Osteoblast (primary cell): ENCODE data around the gene BAD. TPM values are rescaled to one million over a fixed set of nuclear protein-coding genes. Genes with fewer than 3 reads are reported as not detected.
"Not testable (repeated sequence)": the region's sequence is repeated elsewhere in the genome, so short reads cannot be mapped to it uniquely, and the experiment has no call there.

ENCODE experiments used
- DNase-seq: peaks from one replicate; pipeline ENCODE4 v3.0.0; 2011; ENCODE audit warnings: low spot score, mixed read lengths; ENCODE audit not compliant: insufficient read length; ENCODE audit errors: missing footprints
- H2AFZ ChIP-seq: 2 replicates; pipeline ENCODE4 v1.6.0; 2011; ENCODE audit warnings: mild to moderate bottlenecking, low read length
- H3K27ac ChIP-seq: 2 replicates; pipeline ENCODE4 v1.5.1; 2011; ENCODE audit warnings: mild to moderate bottlenecking, low read depth, low read length, moderate library complexity
- H3K27me3 ChIP-seq: 2 replicates; pipeline ENCODE4 v1.6.0; 2012; ENCODE audit warnings: mild to moderate bottlenecking, control low read depth, inconsistent platforms, low read length, moderate library complexity; ENCODE audit not compliant: insufficient read depth
- H3K36me3 ChIP-seq: 2 replicates; pipeline ENCODE4 v1.5.1; 2011; ENCODE audit warnings: mild to moderate bottlenecking, low read length, control low read depth, moderate library complexity; ENCODE audit not compliant: insufficient read depth
- H3K4me1 ChIP-seq: 2 replicates; pipeline ENCODE4 v1.5.1; 2011; ENCODE audit warnings: mild to moderate bottlenecking, low read length, control low read depth, moderate library complexity; ENCODE audit not compliant: insufficient read depth
- H3K4me2 ChIP-seq: 2 replicates; pipeline ENCODE4 v1.6.0; 2011; ENCODE audit warnings: mild to moderate bottlenecking, low read length; ENCODE audit not compliant: insufficient read depth
- H3K4me3 ChIP-seq: fragments of 200-600 bp; sonication (generic); 3 replicates; pipeline ENCODE4 v1.5.1; 2012; ENCODE audit warnings: mild to moderate bottlenecking, low read length, inconsistent platforms; ENCODE audit not compliant: insufficient read depth
- H3K79me2 ChIP-seq: 2 replicates; pipeline ENCODE4 v1.6.0; 2012; ENCODE audit warnings: mild to moderate bottlenecking, low read length, control low read depth, inconsistent platforms; ENCODE audit not compliant: insufficient read depth
- H3K9me3 ChIP-seq: 2 replicates; pipeline ENCODE4 v1.5.1; 2011; ENCODE audit warnings: low read depth, low read length, control low read depth
- H4K20me1 ChIP-seq: 2 replicates; pipeline ENCODE4 v1.6.0; 2012; ENCODE audit warnings: mild to moderate bottlenecking, low read length, control low read depth; ENCODE audit not compliant: insufficient read depth
- CTCF ChIP-seq: IDR thresholded peaks from 2 replicates; pipeline ENCODE4 v1.5.1; 2011; ENCODE audit warnings: mild to moderate bottlenecking, low read depth, low read length, moderate library complexity; ENCODE audit errors: extremely low read depth
- total RNA-seq: library from RNA; depleted of rRNA; stranded (reverse); fragments of >200 nt; gene quantifications from 2 replicates; pipeline ENCODE4 v1.2.3, GENCODE V29; 2012

BAD gene
- total RNA-seq, 1 donor = 70.9 TPM

GRCh38 chr11:64327993-64328392 is 43.5 kb upstream of the BAD start:
- no peak overlapping the region for H2AFZ ChIP-seq
- H3K27ac ChIP-seq = no peak overlapping the region
- TF ChIP-seq CTCF = no peak

GRCh38 chr11:64327375-64327774 is 42.9 kb upstream of the BAD start:
- Histone ChIP-seq H3K79me2 (no peaks in the 10 kb centered on the region), H3K36me3 (peaks cover 4% of the 10 kb centered on the region), H3K4me1 (peaks cover 24% of the 10 kb centered on the region), H3K4me2 (no peak overlapping the region), H3K27me3 (no peaks in the 10 kb centered on the region), H3K4me3 (no peak overlapping the region), H3K9me3 (no peaks in the 10 kb centered on the region), H4K20me1 (peaks cover 4% of the 10 kb centered on the region), H2AFZ (no peak overlapping the region), H3K27ac (no peak overlapping the region)
- peak; percentile 41 for DNase-seq
- TF ChIP-seq CTCF = no peak

More at GRCh38 chr11:64327993-64328392, 43.5 kb upstream of the BAD start:
- Histone ChIP-seq H3K36me3 (no peaks in the 10 kb centered on the region), H3K9me3 (no peaks in the 10 kb centered on the region), H3K4me1 (peaks cover 24% of the 10 kb centered on the region), H3K79me2 (no peaks in the 10 kb centered on the region), H4K20me1 (peaks cover 2% of the 10 kb centered on the region), H3K27me3 (no peaks in the 10 kb centered on the region), H3K4me2 (no peak overlapping the region), H3K4me3 (no peak overlapping the region)
- DNase-seq = peak; percentile 29

DNA sequence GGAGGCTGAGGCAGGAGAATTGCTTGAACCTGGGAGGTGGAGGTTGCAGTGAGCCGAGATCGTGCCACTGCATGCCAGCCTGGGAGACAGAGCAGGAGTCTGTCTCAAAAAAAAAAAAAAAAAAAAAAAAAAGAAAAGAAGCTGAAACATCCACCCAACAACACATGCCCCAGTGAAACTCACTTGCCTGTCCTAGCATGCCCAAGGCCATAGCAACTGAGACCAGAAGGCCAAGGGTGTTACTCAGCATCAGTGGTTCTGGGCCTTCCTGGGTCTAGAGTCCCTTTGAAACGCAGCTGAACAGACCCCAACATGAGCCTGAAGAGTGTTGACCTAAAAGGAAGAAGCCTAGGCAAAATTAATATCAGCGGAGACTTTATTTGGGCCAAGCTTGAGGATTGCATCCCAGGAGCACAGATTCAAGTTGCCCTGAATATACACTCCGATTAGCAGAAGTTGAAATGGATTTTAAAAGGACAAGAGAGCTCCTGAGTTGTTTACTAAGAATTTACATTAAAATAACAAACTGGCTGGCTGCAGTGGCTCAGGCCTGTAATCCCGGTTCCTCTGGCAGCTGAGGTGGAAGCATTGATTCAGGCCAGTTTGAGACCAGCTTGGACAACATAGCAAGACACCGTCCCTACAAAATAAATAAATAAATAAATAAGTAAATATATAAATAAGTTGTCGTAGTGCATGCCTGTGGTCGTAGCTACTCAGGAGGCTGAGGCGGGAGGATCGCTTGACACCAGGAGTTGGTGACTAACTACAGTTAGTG is 40.4 kb upstream of the BAD start:
- no peak overlapping the region for H3K27ac ChIP-seq
- H3K27me3 ChIP-seq = no peaks in the 10 kb centered on the region
- peaks cover 10% of the 10 kb centered on the region for H3K4me1 ChIP-seq
- H3K4me2 ChIP-seq = no peak overlapping the region
- DNase-seq = no peak
- H4K20me1 ChIP-seq = peaks cover 7% of the 10 kb centered on the region
- H3K9me3 ChIP-seq = no peaks in the 10 kb centered on the region
- peaks cover 17% of the 10 kb centered on the region for H3K36me3 ChIP-seq
- H3K79me2 ChIP-seq = peaks cover 2% of the 10 kb centered on the region
- H3K4me3 ChIP-seq = no peak overlapping the region
- TF ChIP-seq CTCF = no peak
- no peak overlapping the region for H2AFZ ChIP-seq

DNA sequence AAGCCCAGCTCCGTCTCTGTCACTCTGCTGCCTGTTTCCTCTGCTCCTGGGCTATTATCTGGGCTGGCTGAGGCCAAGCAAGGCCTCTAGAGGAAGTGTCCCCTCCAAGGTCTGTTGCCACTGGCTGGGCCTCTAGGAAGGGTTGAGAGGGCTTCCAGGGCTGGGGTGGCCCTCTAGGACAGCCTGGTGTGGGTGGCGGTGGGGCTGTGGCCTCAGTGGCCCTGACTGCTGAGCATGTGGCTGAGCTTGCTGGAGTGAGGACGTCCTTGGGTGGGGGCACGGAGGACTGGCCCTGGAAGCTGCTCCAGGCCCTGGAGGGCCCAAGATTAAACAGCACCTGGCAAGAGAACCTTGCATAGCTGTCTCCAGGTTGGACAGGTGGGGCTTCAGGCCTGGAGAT is 39.5 kb upstream of the BAD start:
- H3K4me1 ChIP-seq, H3K4me2 ChIP-seq, H3K4me3 ChIP-seq, H3K79me2 ChIP-seq, H2AFZ ChIP-seq, H4K20me1 ChIP-seq, H3K27ac ChIP-seq, H3K27me3 ChIP-seq, H3K9me3 ChIP-seq: not testable (repeated sequence)
- DNase-seq = peak; percentile 25
- peaks cover 17% of the 10 kb centered on the region for H3K36me3 ChIP-seq
